ENCODE measurements around the gene DOP1A. TPM values are rescaled to one million over a fixed set of nuclear protein-coding genes. Genes with fewer than 3 reads are reported as not detected.

DOP1A gene
- total RNA-seq, 1 experiment from 2014 or later = 24.4 TPM

GRCh38 chr6:83216806-83217205, 149.3 kb downstream of the DOP1A start:
- DNase-seq = no peak
- no peak for TF ChIP-seq CTCF (IDR thresholded peaks at IDR 0.05; ENCODE audit: unreplicated experiment)
- H3K27ac Mint-ChIP-seq (ENCODE audit: unreplicated experiment) = no peak overlapping the region
- BruUV-seq (replicated peaks) = no TSS peak
- H3K27me3 Mint-ChIP-seq (ENCODE audit: unreplicated experiment) = no peaks in the 10 kb centered on the region
- no peaks in the 10 kb centered on the region for H3K4me1 Mint-ChIP-seq (ENCODE audit: low read depth, unreplicated experiment)
- no peak overlapping the region for H3K4me3 Mint-ChIP-seq (ENCODE audit: low read depth, unreplicated experiment)
- no peaks in the 10 kb centered on the region for H3K9me3 Mint-ChIP-seq (ENCODE audit: low read depth, unreplicated experiment)
- intact Hi-C loops (cut with micrococcal nuclease; ENCODE audit: unreplicated experiment) = no loop called here
- no peaks in the 10 kb centered on the region for H3K36me3 Mint-ChIP-seq (ENCODE audit: insufficient read depth, unreplicated experiment)
- CTCF ChIA-PET = interaction anchor here (1.6 kb wide), 1 partner anchor 319 kb away, joined by 3 read pairs; no protein-coding TSS in a partner anchor

Other genes with a start within 250 kb of the DOP1A start
- 8.4 and 9.5 TPM in 2 replicates for gene UBE3D, start 1.8 kb upstream of the DOP1A start, total RNA-seq (2022)
- 41.2 and 46.6 TPM in 2 replicates for gene PGM3, start 125.6 kb downstream of the DOP1A start, total RNA-seq (2022)
- gene RWDD2A, start 125.7 kb downstream of the DOP1A start, total RNA-seq (2022) = 3.2 and 4.0 TPM in 2 replicates